Vagina (tissue), 2 donors: ENCODE data around the gene ST6GALNAC3. TPM values are rescaled to one million over a fixed set of nuclear protein-coding genes. Genes with fewer than 3 reads are reported as not detected.

Experiments
- DNase-seq, 2 donors: peaks; one replicate each; pipeline ENCODE4 v3.0.0-alpha.2; 2017; ENCODE audit errors: extremely low spot score in 2 of 2
- H3K27ac ChIP-seq: fragments of 200-600 bp; sonication (generic); one replicate; pipeline ENCODE4 v1.5.1; 2019
- H3K27me3 ChIP-seq: fragments of 200-600 bp; sonication (generic); one replicate; pipeline ENCODE4 v1.5.1; 2019
- H3K36me3 ChIP-seq, 2 donors: fragments of 200-600 bp; sonication (generic); one replicate each; pipeline ENCODE4 v1.5.1; 2017 to 2019
- H3K4me1 ChIP-seq: fragments of 200-600 bp; sonication (generic); one replicate; pipeline ENCODE4 v1.5.1; 2019
- H3K4me3 ChIP-seq, 2 donors: fragments of 200-600 bp; sonication (generic); 1 replicate in 1 of 2; 2 replicates in 1 of 2; pipeline ENCODE4 v1.5.1; 2016 to 2019
- H3K9me3 ChIP-seq: fragments of 200-600 bp; sonication (generic); one replicate; pipeline ENCODE4 v1.5.1; 2019
- CTCF ChIP-seq, 3 experiments: fragments of 450-650 bp in 2 of 3; fragments of 200-600 bp in 1 of 3; sonication (generic) in 1 of 3; IDR thresholded peaks; one replicate each; pipeline ENCODE4 v1.5.1; 2017 to 2019; ENCODE audit warnings: antibody characterized with exemption in 3 of 3, mild to moderate bottlenecking in 2 of 3, moderate library complexity in 2 of 3
- POLR2A ChIP-seq, 2 donors: fragments of 450-650 bp; IDR thresholded peaks; one replicate each; pipeline ENCODE4 v1.6.1; 2017; ENCODE audit warnings: antibody characterized with exemption in 2 of 2, mild to moderate bottlenecking in 2 of 2, moderate library complexity in 2 of 2
- POLR2AphosphoS5 ChIP-seq, 2 donors: sonication (generic); formaldehyde crosslinking; IDR thresholded peaks; one replicate each; pipeline ENCODE4 v1.9.0; 2017; ENCODE audit warnings: antibody characterized with exemption in 2 of 2, mild to moderate bottlenecking in 2 of 2, low read depth in 1 of 2; ENCODE audit not compliant: insufficient read depth in 1 of 2
- intact Hi-C: fragments of 100-400 bp; cut with DNase I; formaldehyde crosslinking; loops from one replicate; pipeline ENCODE4 v1.15.1; 2023
- total RNA-seq: library from RNA; depleted of rRNA; stranded (reverse); fragments of >200 nt; gene quantifications from one replicate; pipeline ENCODE4 v1.2.3, GENCODE V29; 2016

ST6GALNAC3 gene
- total RNA-seq, 1 donor from 2014 or later = 21.1 TPM

GRCh38 chr1:76198452-76198851 lies 123.9 kb downstream of the ST6GALNAC3 start:
- Histone ChIP-seq H3K4me1 (no peaks in the 10 kb centered on the region), H3K36me3 (no peaks in the 10 kb centered on the region), H3K9me3 (no peaks in the 10 kb centered on the region), H3K4me3 (no peak overlapping the region), H3K27me3 (no peaks in the 10 kb centered on the region), H3K27ac (no peak overlapping the region)
- no peak for TF ChIP-seq POLR2AphosphoS5 (IDR thresholded peaks at IDR 0.05; ENCODE audit: insufficient read depth in 1 of 2, low read depth in 1 of 2)
- no peak for TF ChIP-seq CTCF (IDR thresholded peaks at IDR 0.05)
- TF ChIP-seq POLR2A (IDR thresholded peaks at IDR 0.05) = no peak
- DNase-seq = no peak
- intact Hi-C loops = no loop called here

- Histone ChIP-seq H3K9me3 (no peaks in the 10 kb centered on the region), H3K27me3 (no peaks in the 10 kb centered on the region), H3K4me3 (no peak overlapping the region), H3K36me3 (no peaks in the 10 kb centered on the region), H3K27ac (no peak overlapping the region), H3K4me1 (no peaks in the 10 kb centered on the region)
- intact Hi-C loops = no loop called here
- DNase-seq = no peak
- no peak for TF ChIP-seq POLR2A (IDR thresholded peaks at IDR 0.05)
- TF ChIP-seq POLR2AphosphoS5 (IDR thresholded peaks at IDR 0.05; ENCODE audit: insufficient read depth in 1 of 2, low read depth in 1 of 2) = no peak
- no peak for TF ChIP-seq CTCF (IDR thresholded peaks at IDR 0.05)
Observed at GRCh38 chr1:76202670-76203069, 128.1 kb downstream of the ST6GALNAC3 start.

- H3K9me3 ChIP-seq = no peaks in the 10 kb centered on the region
- no peaks in the 10 kb centered on the region for H3K27me3 ChIP-seq
- no peaks in the 10 kb centered on the region for H3K4me1 ChIP-seq
- intact Hi-C loops = no loop called here
- TF ChIP-seq POLR2AphosphoS5 (IDR thresholded peaks at IDR 0.05; ENCODE audit: insufficient read depth in 1 of 2, low read depth in 1 of 2) = no peak
- no peak for TF ChIP-seq POLR2A (IDR thresholded peaks at IDR 0.05)
- no peak for TF ChIP-seq CTCF (IDR thresholded peaks at IDR 0.05)
- DNase-seq = no peak
- no peak overlapping the region for H3K4me3 ChIP-seq
- no peak overlapping the region for H3K27ac ChIP-seq
- no peaks in the 10 kb centered on the region for H3K36me3 ChIP-seq
Observed at GRCh38 chr1:76203127-76203526, 128.6 kb downstream of the ST6GALNAC3 start.

GRCh38 chr1:76209238-76209637 lies 134.7 kb downstream of the ST6GALNAC3 start:
- intact Hi-C loops = no loop called here
- no peaks in the 10 kb centered on the region for H3K27me3 ChIP-seq
- no peak overlapping the region for H3K4me3 ChIP-seq
- no peak for DNase-seq
- no peaks in the 10 kb centered on the region for H3K9me3 ChIP-seq
- H3K4me1 ChIP-seq = no peaks in the 10 kb centered on the region
- H3K36me3 ChIP-seq = no peaks in the 10 kb centered on the region
- H3K27ac ChIP-seq = no peak overlapping the region
- no peak for TF ChIP-seq CTCF (IDR thresholded peaks at IDR 0.05)
- TF ChIP-seq POLR2AphosphoS5 (IDR thresholded peaks at IDR 0.05; ENCODE audit: insufficient read depth in 1 of 2, low read depth in 1 of 2) = no peak
- TF ChIP-seq POLR2A (IDR thresholded peaks at IDR 0.05) = no peak

GRCh38 chr1:76209648-76210047 lies 135.1 kb downstream of the ST6GALNAC3 start:
- intact Hi-C loops = no loop called here
- Histone ChIP-seq H3K36me3 (no peaks in the 10 kb centered on the region), H3K27me3 (no peaks in the 10 kb centered on the region), H3K4me1 (no peaks in the 10 kb centered on the region), H3K4me3 (no peak overlapping the region), H3K27ac (no peak overlapping the region), H3K9me3 (no peaks in the 10 kb centered on the region)
- TF ChIP-seq POLR2A (IDR thresholded peaks at IDR 0.05) = no peak
- TF ChIP-seq CTCF (IDR thresholded peaks at IDR 0.05) = no peak
- TF ChIP-seq POLR2AphosphoS5 (IDR thresholded peaks at IDR 0.05; ENCODE audit: insufficient read depth in 1 of 2, low read depth in 1 of 2) = no peak
- no peak for DNase-seq
